IPS DF 6.9 (cell line): ENCODE results near the gene VWF.

Experiments used
- DNase-seq: peaks from one replicate; pipeline ENCODE4 v3.0.0-alpha.2; 2013; ENCODE audit warnings: low read depth, low spot score
- H3K27ac ChIP-seq: one replicate; pipeline ENCODE4 v1.5.1; 2013; ENCODE audit warnings: low read length, control low read depth
- H3K27me3 ChIP-seq: 2 replicates; pipeline ENCODE4 v1.6.1; 2013; ENCODE audit warnings: mild to moderate bottlenecking, low read length; ENCODE audit not compliant: control insufficient read depth, insufficient read depth
- H3K36me3 ChIP-seq: 2 replicates; pipeline ENCODE4 v1.6.1; 2013; ENCODE audit warnings: low read length; ENCODE audit not compliant: control insufficient read depth, insufficient read depth
- H3K4me1 ChIP-seq: 2 replicates; pipeline ENCODE4 v1.6.1; 2013; ENCODE audit warnings: low read length; ENCODE audit not compliant: control insufficient read depth, insufficient read depth
- H3K4me3 ChIP-seq: 2 replicates; pipeline ENCODE4 v1.5.1; 2013; ENCODE audit warnings: mild to moderate bottlenecking, low read length
- H3K9me3 ChIP-seq: 2 replicates; pipeline ENCODE4 v1.6.1; 2013; ENCODE audit warnings: low read length, inconsistent platforms; ENCODE audit not compliant: control insufficient read depth, insufficient read depth
- WGBS: extraction: QIAGEN DNeasy Blood & Tissue Kit; methylation state at CpG from one replicate; pipeline ENCODE4 v1.1.7; 2013; ENCODE audit warnings: mixed read lengths, missing lambda C conversion rate; ENCODE audit not compliant: insufficient read length, insufficient coverage; 5-methylcytosine and 5-hydroxymethylcytosine counted together

The VWF gene

DNA sequence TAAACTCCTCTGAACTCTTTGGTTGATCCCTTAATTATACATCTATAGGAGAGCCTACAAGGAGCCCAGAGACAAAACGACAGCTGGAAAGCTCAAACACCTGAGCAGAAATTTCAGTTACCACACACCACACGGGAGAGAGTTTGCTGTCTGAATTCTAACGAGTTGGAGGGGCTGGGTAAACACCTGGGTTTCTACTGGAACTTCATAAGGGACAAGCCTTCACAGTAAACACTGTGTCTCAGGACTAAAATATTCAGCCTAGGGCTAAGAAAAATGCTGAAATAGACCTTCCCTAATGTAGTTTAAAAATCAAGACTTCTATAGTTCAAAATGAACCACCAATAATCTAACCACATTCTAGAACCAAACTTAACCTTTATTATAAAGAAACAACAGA, 169.8 kb downstream of the VWF start:
- H3K9me3 ChIP-seq: no peaks in the 10 kb centered on the region
- H3K4me3 ChIP-seq: no peak overlapping the region
- H3K27me3 ChIP-seq: no peaks in the 10 kb centered on the region
- no peak for DNase-seq
- H3K27ac ChIP-seq: no peak overlapping the region
- no peaks in the 10 kb centered on the region for H3K4me1 ChIP-seq
- no CpG with 5 or more reads among the region's 3 CpGs for WGBS
- no peaks in the 10 kb centered on the region for H3K36me3 ChIP-seq

DNA sequence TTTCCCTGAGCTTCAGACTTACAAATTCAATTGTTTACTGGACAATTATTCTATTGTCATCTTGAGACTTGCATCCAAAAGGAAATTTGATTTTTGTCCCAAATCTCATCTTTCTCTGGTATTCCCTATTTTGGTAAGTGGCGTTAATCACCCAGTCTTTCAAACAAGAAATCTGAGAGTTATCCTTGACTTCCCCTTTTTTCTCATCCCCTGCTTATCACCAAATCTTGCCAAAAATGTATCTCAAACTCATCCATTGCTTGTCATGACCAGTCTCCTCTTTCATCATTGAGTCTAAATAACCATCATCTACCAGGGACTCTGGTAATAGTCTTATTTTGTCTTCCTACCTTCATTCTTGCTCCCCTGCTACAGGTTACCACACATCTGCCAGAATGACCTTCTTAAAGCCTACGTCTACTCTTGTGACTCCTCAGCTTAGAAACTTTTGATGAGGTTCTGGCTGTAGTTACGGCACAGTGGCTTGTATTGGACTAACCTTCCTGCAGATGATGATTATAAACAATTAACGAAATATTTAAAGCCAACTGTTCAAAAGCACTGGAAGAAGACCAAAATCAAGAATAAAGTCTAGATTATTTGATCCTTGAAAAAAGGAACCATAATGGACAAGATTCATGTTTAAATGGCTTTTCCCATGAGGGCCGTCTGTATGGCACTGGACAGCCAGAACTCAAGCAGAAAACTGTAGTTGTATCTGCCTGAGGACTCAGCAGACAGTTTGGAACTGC, 170.5 kb downstream of the VWF start:
- H3K27ac ChIP-seq: no peak overlapping the region
- H3K36me3 ChIP-seq: no peaks in the 10 kb centered on the region
- H3K9me3 ChIP-seq: no peaks in the 10 kb centered on the region
- H3K4me1 ChIP-seq: no peaks in the 10 kb centered on the region
- no CpG with 5 or more reads among the region's 5 CpGs for WGBS
- H3K27me3 ChIP-seq: no peaks in the 10 kb centered on the region
- no peak for DNase-seq
- no peak overlapping the region for H3K4me3 ChIP-seq

- DNase-seq: no peak
- H3K36me3 ChIP-seq: no peaks in the 10 kb centered on the region
- H3K4me3 ChIP-seq: no peak overlapping the region
- no peaks in the 10 kb centered on the region for H3K27me3 ChIP-seq
- no peaks in the 10 kb centered on the region for H3K9me3 ChIP-seq
- no peaks in the 10 kb centered on the region for H3K4me1 ChIP-seq
- no peak overlapping the region for H3K27ac ChIP-seq
- no CpG with 5 or more reads among the region's 3 CpGs for WGBS
These were observed 172.4 kb downstream of the VWF start for GRCh38 chr12:5952031-5952430.

DNA sequence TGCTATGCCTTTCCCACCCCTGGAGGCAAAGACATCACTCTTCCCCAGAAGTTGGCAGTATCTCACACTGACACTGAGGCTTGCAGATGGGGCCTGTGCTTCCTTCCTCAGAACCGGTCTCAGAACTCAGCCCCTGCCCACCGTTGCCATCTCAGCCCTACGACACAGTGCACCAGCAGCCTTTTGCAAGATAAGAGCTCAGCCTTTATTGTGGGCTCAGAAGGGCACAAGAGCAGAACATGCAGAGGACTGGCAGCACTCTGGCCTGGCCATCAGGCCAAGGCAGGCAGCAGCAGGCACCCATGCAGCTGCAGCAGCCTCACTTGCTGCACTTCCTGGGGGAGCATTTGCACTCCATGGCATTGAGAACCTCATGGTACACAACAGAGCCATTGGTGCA, 175.8 kb downstream of the VWF start:
- H3K4me3 ChIP-seq: no peak overlapping the region
- peaks cover 3% of the 10 kb centered on the region; the same call in 1 of the 2 replicates for H3K4me1 ChIP-seq
- DNase-seq: no peak
- H3K36me3 ChIP-seq: no peaks in the 10 kb centered on the region
- peaks cover 1% of the 10 kb centered on the region; the same call in 1 of the 2 replicates for H3K27me3 ChIP-seq
- no CpG with 5 or more reads among the region's 3 CpGs for WGBS
- H3K27ac ChIP-seq: no peak overlapping the region
- H3K9me3 ChIP-seq: no peaks in the 10 kb centered on the region

- Histone ChIP-seq H3K4me3 (no peak overlapping the region), H3K9me3 (no peaks in the 10 kb centered on the region), H3K27ac (no peak overlapping the region), H3K27me3 (peaks cover 1% of the 10 kb centered on the region; the same call in 1 of the 2 replicates), H3K36me3 (no peaks in the 10 kb centered on the region), H3K4me1 (peaks cover 3% of the 10 kb centered on the region; the same call in 1 of the 2 replicates)
- DNase-seq: no peak
- WGBS: no CpG with 5 or more reads among the region's 1 CpG
These were observed 177.5 kb downstream of the VWF start for GRCh38 chr12:5947006-5947405.

DNA sequence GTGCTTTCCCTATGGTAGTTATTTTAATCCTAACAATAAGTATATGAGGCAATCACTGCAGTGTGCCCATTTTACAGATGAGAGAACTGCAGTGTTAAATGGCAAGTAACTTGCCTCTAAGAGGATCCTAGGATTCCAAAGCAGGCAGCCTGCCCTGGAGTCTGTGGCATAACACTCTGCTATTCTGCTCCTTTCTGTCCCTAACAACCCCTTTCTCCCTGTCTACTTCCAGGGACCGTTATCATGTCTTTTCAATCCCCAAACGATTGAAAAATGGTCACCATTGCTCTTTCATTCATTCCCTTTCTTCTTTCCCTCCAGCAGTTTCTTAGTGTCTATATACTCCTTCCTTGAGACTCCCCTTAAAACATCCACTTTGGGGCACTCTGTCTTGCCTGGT, 178.1 kb downstream of the VWF start:
- Histone ChIP-seq H3K9me3 (no peaks in the 10 kb centered on the region), H3K27me3 (peaks cover 1% of the 10 kb centered on the region; the same call in 1 of the 2 replicates), H3K36me3 (no peaks in the 10 kb centered on the region), H3K4me1 (peaks cover 3% of the 10 kb centered on the region; the same call in 1 of the 2 replicates), H3K27ac (no peak overlapping the region), H3K4me3 (no peak overlapping the region)
- no peak for DNase-seq
- WGBS: no CpG with 5 or more reads among the region's 2 CpGs

DNA sequence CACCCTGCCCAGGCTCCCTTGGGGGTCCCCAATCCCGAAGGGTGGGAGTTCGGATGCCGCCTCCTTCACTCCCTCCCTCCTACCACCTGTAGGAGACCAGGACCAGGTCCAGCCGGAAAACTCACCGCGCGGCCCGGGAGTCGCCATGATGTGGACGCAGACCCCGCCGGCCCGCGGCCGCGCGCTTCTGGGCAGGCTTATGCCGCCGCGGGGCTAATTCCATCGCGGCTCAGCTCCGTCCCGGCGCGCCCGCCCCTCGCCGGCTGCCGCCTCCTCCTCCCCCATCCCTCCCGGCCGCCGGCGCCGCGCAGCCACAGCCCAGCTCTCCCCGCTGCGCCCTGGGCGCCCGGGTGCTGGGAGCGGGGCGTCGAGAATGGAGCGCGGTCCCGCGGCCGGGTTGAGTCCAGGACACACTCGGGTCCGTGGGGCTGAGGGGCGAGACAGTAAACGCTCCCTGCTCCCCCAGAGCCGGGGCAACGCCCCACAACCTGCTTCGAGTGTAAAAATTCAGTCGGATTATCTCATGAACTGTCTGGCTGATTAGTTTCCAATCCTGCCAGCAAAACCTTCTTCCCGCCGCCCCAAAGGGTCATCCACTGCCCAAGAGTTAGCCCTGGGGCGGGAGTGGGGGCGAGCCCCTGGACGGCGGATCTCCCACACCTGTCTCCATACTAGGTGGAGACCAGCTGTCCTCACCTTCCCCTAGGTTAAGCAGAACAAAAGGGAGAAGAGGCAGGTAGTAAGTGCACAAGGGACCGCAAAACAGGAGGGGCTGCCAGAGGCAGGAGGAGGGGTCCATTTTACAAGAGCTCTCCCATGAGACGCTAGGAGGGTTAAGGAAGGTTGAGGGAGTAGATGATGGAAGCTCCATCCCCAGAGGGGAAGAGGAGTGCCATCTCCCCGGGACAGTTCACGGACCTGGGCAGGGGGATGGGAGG, 179.1 kb downstream of the VWF start, which contains the start of gene ANO2:
ANO2 (minus strand) TSS at position 189 of the 938 bp plus-strand sequence; CDS start at position 147, 42 bp downstream.
- Histone ChIP-seq H3K9me3 (no peaks in the 10 kb centered on the region), H3K27me3 (peaks cover 1% of the 10 kb centered on the region; the same call in 1 of the 2 replicates), H3K36me3 (no peaks in the 10 kb centered on the region), H3K4me1 (peaks cover 3% of the 10 kb centered on the region; the same call in 1 of the 2 replicates), H3K4me3 (peak within 1 kb of the TSS; percentile 90), H3K27ac (no peak within 1 kb of the TSS)
- no peak for DNase-seq
- WGBS: no CpG with 5 or more reads among the region's 66 CpGs

DNA sequence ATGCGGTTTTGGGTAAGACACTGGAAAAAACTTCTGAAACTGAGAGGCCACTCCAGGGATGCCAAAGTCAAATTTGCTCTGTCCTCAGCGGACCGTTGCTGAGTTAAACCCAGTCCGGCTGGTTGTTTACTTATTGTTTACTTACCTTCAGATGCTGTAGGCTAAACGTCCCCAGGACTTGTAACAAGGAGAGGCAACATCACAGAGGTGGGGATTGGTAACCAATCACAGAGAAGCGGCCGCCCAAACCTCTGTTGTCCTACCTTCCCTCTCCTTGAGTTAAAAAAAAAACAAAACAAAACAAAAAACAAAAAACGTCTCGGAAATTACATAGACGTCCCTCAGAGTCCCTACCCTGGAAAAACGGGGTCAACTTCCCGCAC, 179.8 kb downstream of the VWF start:
- no peaks in the 10 kb centered on the region for H3K9me3 ChIP-seq
- peak overlapping the region; percentile 90 for H3K4me3 ChIP-seq
- H3K27me3 ChIP-seq: peaks cover 1% of the 10 kb centered on the region; the same call in 1 of the 2 replicates
- H3K36me3 ChIP-seq: no peaks in the 10 kb centered on the region
- H3K27ac ChIP-seq: no peak overlapping the region
- WGBS: no CpG with 5 or more reads among the region's 12 CpGs
- peaks cover 3% of the 10 kb centered on the region; the same call in 1 of the 2 replicates for H3K4me1 ChIP-seq
- DNase-seq: no peak

DNA sequence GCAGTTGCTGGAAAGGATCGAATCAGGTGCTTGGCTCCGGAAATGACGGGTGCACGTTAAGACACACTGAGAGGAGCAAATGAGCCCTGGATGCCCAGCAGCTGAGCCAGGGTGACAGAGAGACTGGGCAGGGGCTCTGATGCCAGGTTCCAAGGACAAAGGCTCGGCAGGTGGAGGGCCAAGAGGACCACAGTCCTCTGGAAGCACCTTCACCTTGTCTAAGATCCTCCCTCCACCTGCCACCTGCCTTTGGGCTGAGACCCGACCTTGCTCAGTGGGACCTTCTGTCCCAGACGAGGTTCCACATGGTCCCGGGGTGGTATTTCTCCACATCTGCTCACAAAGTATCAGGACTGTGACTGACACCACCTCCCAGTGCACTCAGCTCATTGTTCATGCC, 180.4 kb downstream of the VWF start:
- no peaks in the 10 kb centered on the region for H3K36me3 ChIP-seq
- no peak for DNase-seq
- H3K27me3 ChIP-seq: peaks cover 1% of the 10 kb centered on the region; the same call in 1 of the 2 replicates
- peaks cover 3% of the 10 kb centered on the region; the same call in 1 of the 2 replicates for H3K4me1 ChIP-seq
- H3K4me3 ChIP-seq: no peak overlapping the region
- H3K9me3 ChIP-seq: no peaks in the 10 kb centered on the region
- H3K27ac ChIP-seq: no peak overlapping the region
- no CpG with 5 or more reads among the region's 8 CpGs for WGBS

DNA sequence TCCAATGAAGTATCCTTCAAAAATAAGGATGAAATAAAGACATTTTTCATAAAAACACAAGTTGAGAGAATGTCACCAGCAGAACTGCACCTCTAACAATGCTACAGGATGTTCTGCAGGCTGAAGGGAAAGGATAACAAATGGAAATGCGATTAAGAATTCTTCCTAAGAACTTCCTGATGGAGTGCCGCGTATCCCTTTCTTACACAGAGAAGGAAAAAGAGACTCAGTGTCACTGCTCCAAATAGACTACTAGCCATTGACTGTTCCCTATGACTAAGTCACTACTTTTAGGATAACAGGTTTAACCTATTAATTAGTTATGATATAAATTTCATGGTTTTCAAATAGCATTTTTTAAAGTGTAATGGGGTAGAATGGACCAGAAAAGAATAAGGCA, 182.6 kb downstream of the VWF start:
- no peak for DNase-seq
- no CpG with 5 or more reads among the region's 3 CpGs for WGBS
- Histone ChIP-seq H3K9me3 (no peaks in the 10 kb centered on the region), H3K36me3 (no peaks in the 10 kb centered on the region), H3K4me1 (peaks cover 3% of the 10 kb centered on the region; the same call in 1 of the 2 replicates), H3K27ac (no peak overlapping the region), H3K4me3 (no peak overlapping the region), H3K27me3 (peaks cover 1% of the 10 kb centered on the region; the same call in 1 of the 2 replicates)
